Fibroblast of the aortic adventitia (primary cell): Measurements from ENCODE around the gene ABHD8. TPM values are rescaled to one million over a fixed set of nuclear protein-coding genes. Genes with fewer than 3 reads are reported as not detected.
A peak's percentile ranks its signal among the peaks of the same experiment; 100 is the strongest.

Source experiments
- DNase-seq: peaks from one replicate; pipeline ENCODE4 v3.0.0-alpha.2; 2010; ENCODE audit warnings: low read depth
- H3K4me3 ChIP-seq: 2 replicates; pipeline ENCODE4 v1.5.1; 2011; ENCODE audit warnings: low read depth, mild to moderate bottlenecking, control low read depth, low read length, moderate library complexity
- CTCF ChIP-seq: IDR thresholded peaks from 2 replicates; pipeline ENCODE4 v1.5.1; 2011; ENCODE audit warnings: mild to moderate bottlenecking, low read length, control low read depth, inconsistent platforms; ENCODE audit not compliant: insufficient read depth
- total RNA-seq: library from RNA; depleted of rRNA; stranded (reverse); fragments of >200 nt; gene quantifications from 2 replicates; pipeline ENCODE4 v1.2.3, GENCODE V29; 2012; ENCODE audit warnings: low replicate concordance

Gene ABHD8
- total RNA-seq, 1 donor, result 12.5 TPM

GRCh38 chr19:17263712-17264640 is 39.2 kb downstream of the ABHD8 start:
- TF ChIP-seq CTCF, result no peak
- H3K4me3 ChIP-seq, result no peak overlapping the region
- DNase-seq, result no peak

GRCh38 chr19:17262557-17262956 is 40.7 kb downstream of the ABHD8 start:
- no peak for DNase-seq
- TF ChIP-seq CTCF, result no peak
- no peak overlapping the region for H3K4me3 ChIP-seq

- no peak overlapping the region for H3K4me3 ChIP-seq
- peak; percentile 92 for TF ChIP-seq CTCF
- peak; percentile 75 for DNase-seq
These were observed 42.3 kb downstream of the ABHD8 start for GRCh38 chr19:17260842-17261325.

- H3K4me3 ChIP-seq, result no peak overlapping the region
- no peak for TF ChIP-seq CTCF
- DNase-seq, result no peak
These were observed 43.3 kb downstream of the ABHD8 start for GRCh38 chr19:17259934-17260333.

GRCh38 chr19:17259118-17259780 is 44.0 kb downstream of the ABHD8 start:
- no peak overlapping the region for H3K4me3 ChIP-seq
- DNase-seq, result no peak
- TF ChIP-seq CTCF, result no peak

GRCh38 chr19:17256130-17256529 is 47.1 kb downstream of the ABHD8 start:
- no peak for TF ChIP-seq CTCF
- H3K4me3 ChIP-seq, result no peak overlapping the region
- DNase-seq, result no peak
